ENCODE measurements around the gene DRD2.

The DRD2 gene

GRCh38 chr11:113363406-113363805 lies 111.8 kb downstream of the DRD2 start:
- DNase-seq, result no peak

Data from stimulated activated CD4-positive, alpha-beta T cell treated with anti-CD3 and anti-CD28 coated beads, Interleukin-4, amount 100 ng/mL, for 24 hours (primary cell).